Glutamatergic neuron (in vitro differentiated cells): ENCODE data around the gene PXDN. TPM values are rescaled to one million over a fixed set of nuclear protein-coding genes. Genes with fewer than 3 reads are reported as not detected.

Experiments
- DNase-seq: peaks from one replicate; pipeline ENCODE4 v3.0.0; 2022
- H3K27ac Mint-ChIP-seq: one replicate; pipeline ENCODE4 v1.8.0; 2020; ENCODE audit warnings: mild to moderate bottlenecking, mixed read lengths, inconsistent platforms; ENCODE audit not compliant: unreplicated experiment
- H3K27me3 Mint-ChIP-seq: one replicate; pipeline ENCODE4 v1.8.0; 2020; ENCODE audit warnings: mild to moderate bottlenecking, moderate library complexity, mixed read lengths, inconsistent platforms; ENCODE audit not compliant: unreplicated experiment
- H3K36me3 Mint-ChIP-seq: one replicate; pipeline ENCODE4 v1.8.0; 2020; ENCODE audit warnings: mild to moderate bottlenecking, mixed read lengths, inconsistent platforms; ENCODE audit not compliant: unreplicated experiment
- H3K4me1 Mint-ChIP-seq: one replicate; pipeline ENCODE4 v1.8.0; 2020; ENCODE audit warnings: mild to moderate bottlenecking, low read depth, mixed read lengths, inconsistent platforms; ENCODE audit not compliant: unreplicated experiment
- H3K4me3 Mint-ChIP-seq: one replicate; pipeline ENCODE4 v1.8.0; 2020; ENCODE audit warnings: mild to moderate bottlenecking, mixed read lengths, inconsistent platforms; ENCODE audit not compliant: unreplicated experiment
- H3K9me3 Mint-ChIP-seq: one replicate; pipeline ENCODE4 v1.8.0; 2020; ENCODE audit warnings: mild to moderate bottlenecking, moderate library complexity, mixed read lengths, inconsistent platforms; ENCODE audit not compliant: unreplicated experiment
- total RNA-seq: library from RNA; stranded (reverse); fragmentation: NEBNext Ultra II Directional; extraction: Animal tissue kit (Norgen Biotek cat#: 25700); gene quantifications from one replicate; pipeline ENCODE4 v1.2.1, GENCODE V29; 2021; ENCODE audit not compliant: unreplicated experiment
- TF ChIP-seq, protein P1 (sequence below): fragments of 200-600 bp; sonication (generic); IDR thresholded peaks from one replicate; pipeline ENCODE4 v1.5.0; 2021; ENCODE audit not compliant: partially characterized antibody, unreplicated experiment

The PXDN gene
- total RNA-seq, 1 donor from 2014 or later: 226 TPM

DNA sequence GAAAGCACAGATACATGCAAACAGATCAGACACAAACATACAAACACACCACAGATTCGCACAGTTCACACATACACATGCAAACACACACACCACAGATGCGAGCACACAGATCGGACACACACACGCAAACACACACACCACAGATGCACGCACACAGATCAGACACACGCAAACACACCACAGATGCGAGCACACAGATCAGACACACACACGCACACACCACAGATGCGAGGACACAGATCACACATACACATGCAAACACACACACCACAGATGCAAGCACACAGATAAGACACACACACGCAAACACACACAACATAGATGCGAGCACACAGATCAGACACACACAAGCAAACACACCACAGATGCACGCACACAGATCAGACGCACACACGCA, 149.0 kb downstream of the PXDN start:
- no peak for DNase-seq
- H3K27ac Mint-ChIP-seq: no peak overlapping the region
- TF ChIP-seq, protein P1, sequence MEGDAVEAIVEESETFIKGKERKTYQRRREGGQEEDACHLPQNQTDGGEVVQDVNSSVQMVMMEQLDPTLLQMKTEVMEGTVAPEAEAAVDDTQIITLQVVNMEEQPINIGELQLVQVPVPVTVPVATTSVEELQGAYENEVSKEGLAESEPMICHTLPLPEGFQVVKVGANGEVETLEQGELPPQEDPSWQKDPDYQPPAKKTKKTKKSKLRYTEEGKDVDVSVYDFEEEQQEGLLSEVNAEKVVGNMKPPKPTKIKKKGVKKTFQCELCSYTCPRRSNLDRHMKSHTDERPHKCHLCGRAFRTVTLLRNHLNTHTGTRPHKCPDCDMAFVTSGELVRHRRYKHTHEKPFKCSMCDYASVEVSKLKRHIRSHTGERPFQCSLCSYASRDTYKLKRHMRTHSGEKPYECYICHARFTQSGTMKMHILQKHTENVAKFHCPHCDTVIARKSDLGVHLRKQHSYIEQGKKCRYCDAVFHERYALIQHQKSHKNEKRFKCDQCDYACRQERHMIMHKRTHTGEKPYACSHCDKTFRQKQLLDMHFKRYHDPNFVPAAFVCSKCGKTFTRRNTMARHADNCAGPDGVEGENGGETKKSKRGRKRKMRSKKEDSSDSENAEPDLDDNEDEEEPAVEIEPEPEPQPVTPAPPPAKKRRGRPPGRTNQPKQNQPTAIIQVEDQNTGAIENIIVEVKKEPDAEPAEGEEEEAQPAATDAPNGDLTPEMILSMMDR: no peak
- H3K9me3 Mint-ChIP-seq: peaks cover 28% of the 10 kb centered on the region
- H3K36me3 Mint-ChIP-seq: no peaks in the 10 kb centered on the region
- peaks cover 23% of the 10 kb centered on the region for H3K27me3 Mint-ChIP-seq
- no peak overlapping the region for H3K4me3 Mint-ChIP-seq
- H3K4me1 Mint-ChIP-seq: peaks cover 29% of the 10 kb centered on the region

GRCh38 chr2:1594373-1595171, 149.7 kb downstream of the PXDN start:
- TF ChIP-seq, protein P1: no peak
- Mint-ChIP-seq H3K4me3 (peak overlapping the region; percentile 19), H3K36me3 (no peaks in the 10 kb centered on the region), H3K27me3 (peaks cover 20% of the 10 kb centered on the region), H3K4me1 (peaks cover 28% of the 10 kb centered on the region), H3K27ac (no peak overlapping the region), H3K9me3 (peaks cover 28% of the 10 kb centered on the region)
- peak; percentile 43 for DNase-seq

DNA sequence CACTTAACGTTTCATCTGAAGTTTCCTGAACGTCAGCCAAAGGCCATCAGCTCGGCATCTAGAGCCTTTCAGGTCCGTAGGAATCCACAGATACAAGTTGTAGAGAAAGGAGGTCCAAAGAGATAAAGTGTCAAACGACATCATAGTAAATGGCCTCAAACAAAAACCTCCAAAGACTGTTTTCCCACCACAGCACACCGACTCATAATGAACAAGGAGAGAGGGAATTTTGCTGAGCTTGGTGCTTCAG, 150.3 kb downstream of the PXDN start:
- Mint-ChIP-seq H3K9me3 (peaks cover 28% of the 10 kb centered on the region), H3K4me3 (peak overlapping the region; percentile 48), H3K27me3 (peaks cover 20% of the 10 kb centered on the region), H3K27ac (no peak overlapping the region), H3K36me3 (no peaks in the 10 kb centered on the region), H3K4me1 (peaks cover 31% of the 10 kb centered on the region)
- TF ChIP-seq, protein P1: no peak
- DNase-seq: no peak

DNA sequence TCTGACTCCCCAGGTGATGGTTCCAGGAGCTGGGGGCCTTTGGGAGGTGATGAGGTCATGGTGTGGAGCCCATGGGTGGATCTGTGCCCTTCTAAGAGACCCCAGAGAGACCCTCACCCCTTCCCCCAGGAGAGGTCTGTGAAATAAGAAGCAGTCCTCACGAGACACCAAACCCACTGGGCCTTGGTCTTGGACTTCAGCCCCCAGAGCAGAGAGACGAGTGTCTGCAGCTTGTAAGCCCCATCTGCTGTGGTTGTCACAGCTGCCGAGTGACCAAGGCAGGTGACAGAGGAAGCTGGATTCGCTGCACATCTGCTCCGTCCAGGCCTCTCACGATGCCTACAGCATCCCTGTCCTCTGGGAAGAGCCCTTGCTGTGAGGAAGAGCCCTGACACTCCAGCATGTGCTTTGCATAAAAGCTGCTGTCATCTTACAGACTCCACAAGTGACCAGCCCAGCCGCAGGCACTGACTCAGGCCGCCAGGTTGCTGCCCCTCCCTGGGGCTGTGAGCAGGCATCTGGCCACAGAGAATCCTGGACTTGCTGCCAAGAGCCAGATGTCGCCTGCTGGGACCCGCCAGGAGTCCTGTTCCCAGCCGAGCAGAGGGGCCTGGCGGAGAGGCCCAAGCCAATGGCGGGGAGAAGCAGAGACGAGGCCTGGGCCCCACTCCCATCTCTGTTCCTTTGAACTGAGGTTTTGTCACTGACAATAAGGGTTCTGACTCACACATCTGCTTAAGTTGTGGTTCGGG, 150.8 kb downstream of the PXDN start:
- TF ChIP-seq, protein P1: peak; percentile 48
- no peak overlapping the region for H3K27ac Mint-ChIP-seq
- H3K27me3 Mint-ChIP-seq: peaks cover 20% of the 10 kb centered on the region
- H3K36me3 Mint-ChIP-seq: no peaks in the 10 kb centered on the region
- peak overlapping the region; percentile 48 for H3K4me3 Mint-ChIP-seq
- peaks cover 31% of the 10 kb centered on the region for H3K4me1 Mint-ChIP-seq
- peak; percentile 94 for DNase-seq
- peaks cover 28% of the 10 kb centered on the region for H3K9me3 Mint-ChIP-seq
